ENCODE results near the gene SLC32A1. TPM values are rescaled to one million over a fixed set of nuclear protein-coding genes. Genes with fewer than 3 reads are reported as not detected.

SLC32A1 gene
- total and polyA plus RNA-seq, 2 donors (not counting 3 experiments of a cell fraction or from before 2014, with no cell fraction given), result 0.04 TPM; not detected in 1

DNA sequence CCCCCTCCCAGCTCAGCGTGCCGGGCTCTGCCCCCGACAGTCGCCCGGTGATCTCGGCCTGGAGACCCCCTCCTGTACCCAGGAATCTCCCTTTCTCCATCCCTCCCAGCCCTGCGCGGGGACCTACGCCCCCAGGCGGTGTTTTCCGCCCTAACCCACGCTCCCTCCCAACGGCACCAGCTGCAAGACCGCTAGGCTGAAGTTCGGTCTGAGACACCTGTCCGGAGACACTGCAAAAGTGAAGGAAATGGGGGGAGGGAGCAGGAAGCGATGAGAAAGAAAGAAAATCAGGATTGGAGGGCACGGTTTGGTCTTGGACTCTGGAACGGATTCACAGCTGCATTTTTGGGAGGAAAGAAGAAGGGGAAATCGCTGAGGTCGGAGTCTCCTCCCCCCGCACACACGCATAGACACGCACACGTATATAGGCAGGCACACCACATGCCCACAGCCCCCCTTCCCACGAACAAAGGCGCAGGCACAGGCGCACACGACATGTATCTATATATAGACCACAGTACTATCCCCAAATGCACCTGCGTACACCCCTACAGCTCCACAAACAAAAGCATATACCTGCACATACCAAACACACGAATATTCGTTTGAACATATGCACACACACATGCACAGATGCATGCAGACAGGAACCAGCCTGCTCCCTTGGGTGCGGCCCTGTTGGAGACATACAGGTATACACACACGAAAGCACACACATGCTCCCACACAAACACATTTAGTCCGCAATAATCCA is 1.0 kb downstream of the SLC32A1 start:
- Histone ChIP-seq H3K4me1 (ENCODE audit: control insufficient read depth, extremely low read depth, insufficient read depth, low read length) (no peaks in the 10 kb centered on the region), H3K4me2 (ENCODE audit: insufficient read depth, low read length) (no peak overlapping the region), H3K9ac (replicated peaks; ENCODE audit: extremely low read depth, insufficient read depth, low read length) (no peak overlapping the region), H3K27ac (ENCODE audit: insufficient read depth, low read depth, low read length) (no peak overlapping the region), H2AFZ (ENCODE audit: low read depth, low read length) (no peak overlapping the region), H3K4me3 (replicated peaks in 1 of 3; ENCODE audit: insufficient read depth in 1 of 3, low read depth in 1 of 3, low read length in 3 of 3) (no peak overlapping the region), H4K20me1 (replicated peaks; ENCODE audit: control insufficient read depth, extremely low read depth, insufficient read depth, low read length) (no peaks in the 10 kb centered on the region), H3K27me3 (ENCODE audit: control insufficient read depth in 2 of 2, insufficient read depth in 2 of 2, low read length in 2 of 2) (peaks cover 93 to 99% of the 10 kb centered on the region in 2 experiments), H3K79me2 (ENCODE audit: control insufficient read depth, insufficient read depth, low read length) (no peaks in the 10 kb centered on the region), H3K36me3 (ENCODE audit: control insufficient read depth in 2 of 2, extremely low read depth in 1 of 2, insufficient read depth in 2 of 2, low read length in 2 of 2) (no peaks in the 10 kb centered on the region), H3K9me3 (replicated peaks; ENCODE audit: control insufficient read depth, insufficient read depth, low read length) (no peaks in the 10 kb centered on the region), H3K9me1 (replicated peaks; ENCODE audit: control insufficient read depth, extremely low read depth, insufficient read depth, low read length) (no peaks in the 10 kb centered on the region)
- CTCF ChIA-PET, result interaction anchor here (0.8 to 4.5 kb wide), 21 partner anchors 8 to 325 kb away, joined by 3 to 37 read pairs (median 4); partner anchors contain the start of genes DHX35 and FAM83D
- BruUV-seq (replicated peaks), result no TSS peak
- dilution Hi-C loops (cut with MboI; ENCODE audit: extremely low pct_ligation_motif_present, low sequenced_read_pairs), result no loop called here
- DNase-seq (ENCODE audit: low read depth, low spot score) (no peak), FAIRE-seq (no peak)
- intact Hi-C loops (cut with micrococcal nuclease), result no loop called here
- no peak for TF ChIP-seq MYC (IDR thresholded peaks at IDR 0.05; ENCODE audit: low read depth, low read length)
- TF ChIP-seq EZH2 (IDR thresholded peaks at IDR 0.05; ENCODE audit: borderline replicate concordance, low read depth, low read length, severe bottlenecking), result peak; percentile 22
- POLR2A ChIA-PET, result no interaction called here

GRCh38 chr20:38725931-38726803 is 1.9 kb downstream of the SLC32A1 start:
- CTCF ChIA-PET, result interaction anchor here (0.6 to 4.5 kb wide), 30 partner anchors 7 to 324 kb away, joined by 3 to 37 read pairs (median 4); partner anchors contain the start of genes DHX35 and FAM83D
- Histone ChIP-seq H3K9me1 (replicated peaks; ENCODE audit: control insufficient read depth, extremely low read depth, insufficient read depth, low read length) (no peaks in the 10 kb centered on the region), H3K36me3 (ENCODE audit: control insufficient read depth in 2 of 2, extremely low read depth in 1 of 2, insufficient read depth in 2 of 2, low read length in 2 of 2) (no peaks in the 10 kb centered on the region), H3K27me3 (ENCODE audit: control insufficient read depth in 2 of 2, insufficient read depth in 2 of 2, low read length in 2 of 2) (peaks cover 93 to 98% of the 10 kb centered on the region in 2 experiments), H3K9me3 (replicated peaks; ENCODE audit: control insufficient read depth, insufficient read depth, low read length) (no peaks in the 10 kb centered on the region), H3K4me2 (ENCODE audit: insufficient read depth, low read length) (no peak overlapping the region), H3K4me3 (replicated peaks in 1 of 3; ENCODE audit: insufficient read depth in 1 of 3, low read depth in 1 of 3, low read length in 3 of 3) (no peak overlapping the region), H3K4me1 (ENCODE audit: control insufficient read depth, extremely low read depth, insufficient read depth, low read length) (peaks cover 3% of the 10 kb centered on the region), H3K9ac (replicated peaks; ENCODE audit: extremely low read depth, insufficient read depth, low read length) (no peak overlapping the region), H3K79me2 (ENCODE audit: control insufficient read depth, insufficient read depth, low read length) (no peaks in the 10 kb centered on the region), H2AFZ (ENCODE audit: low read depth, low read length) (no peak overlapping the region), H3K27ac (ENCODE audit: insufficient read depth, low read depth, low read length) (no peak overlapping the region), H4K20me1 (replicated peaks; ENCODE audit: control insufficient read depth, extremely low read depth, insufficient read depth, low read length) (no peaks in the 10 kb centered on the region)
- POLR2A ChIA-PET, result no interaction called here
- FAIRE-seq (no peak), DNase-seq (ENCODE audit: low read depth, low spot score) (peak; percentile 39)
- dilution Hi-C loops (cut with MboI; ENCODE audit: extremely low pct_ligation_motif_present, low sequenced_read_pairs) (no loop called here), intact Hi-C loops (cut with micrococcal nuclease) (loop anchor here (1.0 to 2.0 kb wide), 7 partner anchors 25 to 323 kb away; partner anchors contain the start of gene PPP1R16B)
- peak; percentile 13 for TF ChIP-seq EZH2 (IDR thresholded peaks at IDR 0.05; ENCODE audit: borderline replicate concordance, low read depth, low read length, severe bottlenecking)
- TF ChIP-seq, protein P1, sequence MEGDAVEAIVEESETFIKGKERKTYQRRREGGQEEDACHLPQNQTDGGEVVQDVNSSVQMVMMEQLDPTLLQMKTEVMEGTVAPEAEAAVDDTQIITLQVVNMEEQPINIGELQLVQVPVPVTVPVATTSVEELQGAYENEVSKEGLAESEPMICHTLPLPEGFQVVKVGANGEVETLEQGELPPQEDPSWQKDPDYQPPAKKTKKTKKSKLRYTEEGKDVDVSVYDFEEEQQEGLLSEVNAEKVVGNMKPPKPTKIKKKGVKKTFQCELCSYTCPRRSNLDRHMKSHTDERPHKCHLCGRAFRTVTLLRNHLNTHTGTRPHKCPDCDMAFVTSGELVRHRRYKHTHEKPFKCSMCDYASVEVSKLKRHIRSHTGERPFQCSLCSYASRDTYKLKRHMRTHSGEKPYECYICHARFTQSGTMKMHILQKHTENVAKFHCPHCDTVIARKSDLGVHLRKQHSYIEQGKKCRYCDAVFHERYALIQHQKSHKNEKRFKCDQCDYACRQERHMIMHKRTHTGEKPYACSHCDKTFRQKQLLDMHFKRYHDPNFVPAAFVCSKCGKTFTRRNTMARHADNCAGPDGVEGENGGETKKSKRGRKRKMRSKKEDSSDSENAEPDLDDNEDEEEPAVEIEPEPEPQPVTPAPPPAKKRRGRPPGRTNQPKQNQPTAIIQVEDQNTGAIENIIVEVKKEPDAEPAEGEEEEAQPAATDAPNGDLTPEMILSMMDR (IDR thresholded peaks at IDR 0.05; ENCODE audit: extremely low read depth in 1 of 2, insufficient read depth in 1 of 2, low read depth in 1 of 2, low read length in 2 of 2), result peak; percentile 64 to 77
- TF ChIP-seq MYC (IDR thresholded peaks at IDR 0.05; ENCODE audit: low read depth, low read length), result no peak
- no peak for TF ChIP-seq GATA2 (IDR thresholded peaks at IDR 0.05; ENCODE audit: insufficient read depth, insufficient read length, low read depth, low read length)
- no TSS peak for BruUV-seq (replicated peaks)

Measured in endothelial cell of umbilical vein (primary cell).